ENCODE measurements around the gene VCL.

The VCL gene

GRCh38 chr10:74099836-74100235 is 101.9 kb downstream of the VCL start:
- no peak overlapping the region for H3K4me3 ChIP-seq (replicated peaks in 1 of 2; ENCODE audit: low read depth in 2 of 2, low read length in 2 of 2)
- no peak for TF ChIP-seq CTCF (IDR thresholded peaks at IDR 0.05; ENCODE audit: low read depth, low read length)
- DNase-seq (ENCODE audit: low read depth in 2 of 2): no peak

- no peak overlapping the region for H3K4me3 ChIP-seq (replicated peaks in 1 of 2; ENCODE audit: low read depth in 2 of 2, low read length in 2 of 2)
- peak; percentile 44 to 57 for DNase-seq (ENCODE audit: low read depth in 2 of 2)
- TF ChIP-seq CTCF (IDR thresholded peaks at IDR 0.05; ENCODE audit: low read depth, low read length): peak; percentile 45
Measured at GRCh38 chr10:74103560-74104258, 105.8 kb downstream of the VCL start.

GRCh38 chr10:74104480-74104879 is 106.6 kb downstream of the VCL start:
- no peak for TF ChIP-seq CTCF (IDR thresholded peaks at IDR 0.05; ENCODE audit: low read depth, low read length)
- no peak for DNase-seq (ENCODE audit: low read depth in 2 of 2)
- H3K4me3 ChIP-seq (replicated peaks in 1 of 2; ENCODE audit: low read depth in 2 of 2, low read length in 2 of 2): no peak overlapping the region

- no peak overlapping the region for H3K4me3 ChIP-seq (replicated peaks in 1 of 2; ENCODE audit: low read depth in 2 of 2, low read length in 2 of 2)
- TF ChIP-seq CTCF (IDR thresholded peaks at IDR 0.05; ENCODE audit: low read depth, low read length): no peak
- DNase-seq (ENCODE audit: low read depth in 2 of 2): no peak
Measured at GRCh38 chr10:74104996-74105395, 107.1 kb downstream of the VCL start.

GRCh38 chr10:74107391-74107790 is 109.5 kb downstream of the VCL start:
- no peak for TF ChIP-seq CTCF (IDR thresholded peaks at IDR 0.05; ENCODE audit: low read depth, low read length)

GRCh38 chr10:74109452-74109851 is 111.5 kb downstream of the VCL start:
- DNase-seq (ENCODE audit: low read depth in 2 of 2): no peak
- no peak overlapping the region for H3K4me3 ChIP-seq (replicated peaks in 1 of 2; ENCODE audit: low read depth in 2 of 2, low read length in 2 of 2)
- TF ChIP-seq CTCF (IDR thresholded peaks at IDR 0.05; ENCODE audit: low read depth, low read length): no peak

More at GRCh38 chr10:74107391-74107790, 109.5 kb downstream of the VCL start:
- no peak for DNase-seq (ENCODE audit: low read depth in 2 of 2)
- H3K4me3 ChIP-seq (replicated peaks in 1 of 2; ENCODE audit: low read depth in 2 of 2, low read length in 2 of 2): no peak overlapping the region

- H3K4me3 ChIP-seq (replicated peaks in 1 of 2; ENCODE audit: low read depth in 2 of 2, low read length in 2 of 2): no peak overlapping the region
- DNase-seq (ENCODE audit: low read depth in 2 of 2): no peak
- no peak for TF ChIP-seq CTCF (IDR thresholded peaks at IDR 0.05; ENCODE audit: low read depth, low read length)
Measured at GRCh38 chr10:74110120-74110519, 112.2 kb downstream of the VCL start.

Measured in cardiac fibroblast (primary cell).